HG03097 (cell line): ENCODE measurements around the gene ENDOG.
"Not testable (repeated sequence)": the region's sequence is repeated elsewhere in the genome, so short reads cannot be mapped to it uniquely, and the experiment has no call there.

Experiments used
- ATAC-seq: cut with Tn5 transposase; IDR thresholded peaks from one replicate; pipeline ENCODE4 v1.9.1; 2021; ENCODE audit not compliant: unreplicated experiment, low FRiP score

ENDOG gene

GRCh38 chr9:128818099-128818838 lies at the start of gene ENDOG:
TSS of gene ENDOG (plus strand) at chr9:128818500. CDS start at chr9:128818685, 185 bp downstream.
- peak; percentile 73 for ATAC-seq

- no peak for ATAC-seq
These were observed 49.7 kb upstream of the ENDOG start for GRCh38 chr9:128768606-128769005.

- no peak for ATAC-seq
These were observed 47.8 kb upstream of the ENDOG start for GRCh38 chr9:128770286-128771030.

GRCh38 chr9:128771094-128771721 lies 47.1 kb upstream of the ENDOG start:
- peak; percentile 13 for ATAC-seq

GRCh38 chr9:128771745-128772519 lies 46.4 kb upstream of the ENDOG start, which contains the start of gene ZER1:
TSS of gene ZER1 (minus strand) at chr9:128771927. CDS start at chr9:128755565, 16,362 bp downstream.
- peak; percentile 88 for ATAC-seq

GRCh38 chr9:128773049-128773448 lies 45.3 kb upstream of the ENDOG start:
- no peak for ATAC-seq

GRCh38 chr9:128774804-128775203 lies 43.5 kb upstream of the ENDOG start:
- no peak for ATAC-seq

GRCh38 chr9:128780093-128780492 lies 38.2 kb upstream of the ENDOG start:
- ATAC-seq = not testable (repeated sequence)

- ATAC-seq = no peak
These were observed 36.9 kb upstream of the ENDOG start for GRCh38 chr9:128781187-128782070.

- no peak for ATAC-seq
These were observed 35.6 kb upstream of the ENDOG start for GRCh38 chr9:128782669-128783068.

- no peak for ATAC-seq
These were observed 32.9 kb upstream of the ENDOG start for GRCh38 chr9:128785427-128785826.

- ATAC-seq = peak; percentile 83
These were observed 31.4 kb upstream of the ENDOG start, which contains the start of gene TBC1D13 for GRCh38 chr9:128786681-128787601. TSS of gene TBC1D13 (plus strand) at chr9:128787253. CDS start at chr9:128787354, 101 bp downstream.

- ATAC-seq = no peak
These were observed 30.6 kb upstream of the ENDOG start for GRCh38 chr9:128787659-128788058.

GRCh38 chr9:128788445-128788844 lies 29.9 kb upstream of the ENDOG start:
- ATAC-seq = no peak

GRCh38 chr9:128790536-128790935 lies 27.8 kb upstream of the ENDOG start:
- ATAC-seq = no peak

- ATAC-seq = no peak
These were observed 26.2 kb upstream of the ENDOG start for GRCh38 chr9:128792134-128792533.

GRCh38 chr9:128792978-128793686 lies 25.2 kb upstream of the ENDOG start:
- no peak for ATAC-seq

- ATAC-seq = not testable (repeated sequence)
These were observed 23.3 kb upstream of the ENDOG start for GRCh38 chr9:128794961-128795360.
